Stimulated activated CD4-positive, alpha-beta T cell treated with anti-CD3 and anti-CD28 coated beads, Interleukin-15, amount 100 ng/mL, for 24 hours (primary cell): Measurements from ENCODE around the gene EML6.
A peak's percentile ranks its signal among the peaks of the same experiment; 100 is the strongest.

ENCODE experiments used
- DNase-seq: peaks from one replicate; pipeline ENCODE4 v3.0.0-alpha.2; 2020

EML6 gene

GRCh38 chr2:54887850-54888545 lies 164.5 kb downstream of the EML6 start:
- no peak for DNase-seq

GRCh38 chr2:54889053-54889452 lies 165.6 kb downstream of the EML6 start:
- DNase-seq = no peak

- no peak for DNase-seq
These were observed 168.4 kb downstream of the EML6 start for GRCh38 chr2:54891909-54892308.

GRCh38 chr2:54894467-54894866 lies 171.0 kb downstream of the EML6 start:
- DNase-seq = no peak

- DNase-seq = no peak
These were observed 172.3 kb downstream of the EML6 start for GRCh38 chr2:54895730-54896129.

GRCh38 chr2:54897420-54898310 lies 174.2 kb downstream of the EML6 start:
- DNase-seq = peak; percentile 5

- no peak for DNase-seq
These were observed 175.2 kb downstream of the EML6 start for GRCh38 chr2:54898456-54899226.

- DNase-seq = no peak
These were observed 176.2 kb downstream of the EML6 start for GRCh38 chr2:54899576-54900200.

GRCh38 chr2:54901224-54901986 lies 177.9 kb downstream of the EML6 start:
- no peak for DNase-seq

GRCh38 chr2:54902763-54903162 lies 179.3 kb downstream of the EML6 start:
- DNase-seq = no peak

GRCh38 chr2:54903736-54904554 lies 180.5 kb downstream of the EML6 start:
- DNase-seq = peak; percentile 77

- DNase-seq = no peak
These were observed 181.4 kb downstream of the EML6 start for GRCh38 chr2:54904836-54905235.

- DNase-seq = no peak
These were observed 183.3 kb downstream of the EML6 start for GRCh38 chr2:54906716-54907115.

GRCh38 chr2:54907663-54908062 lies 184.2 kb downstream of the EML6 start:
- no peak for DNase-seq

- DNase-seq = no peak
These were observed 185.1 kb downstream of the EML6 start for GRCh38 chr2:54908591-54908990.

- no peak for DNase-seq
These were observed 185.5 kb downstream of the EML6 start for GRCh38 chr2:54909001-54909400.

- DNase-seq = no peak
These were observed 188.8 kb downstream of the EML6 start for GRCh38 chr2:54912305-54912704.

- no peak for DNase-seq
These were observed 189.4 kb downstream of the EML6 start for GRCh38 chr2:54912893-54913292.

- DNase-seq = no peak
These were observed 191.2 kb downstream of the EML6 start for GRCh38 chr2:54914637-54915036.

GRCh38 chr2:54915101-54915500 lies 191.6 kb downstream of the EML6 start:
- no peak for DNase-seq

- no peak for DNase-seq
These were observed 193.2 kb downstream of the EML6 start for GRCh38 chr2:54916637-54917036.
